ENCODE data around the gene ZMIZ2.
"Not testable (repeated sequence)": the region's sequence is repeated elsewhere in the genome, so short reads cannot be mapped to it uniquely, and the experiment has no call there.

ZMIZ2 gene

DNA sequence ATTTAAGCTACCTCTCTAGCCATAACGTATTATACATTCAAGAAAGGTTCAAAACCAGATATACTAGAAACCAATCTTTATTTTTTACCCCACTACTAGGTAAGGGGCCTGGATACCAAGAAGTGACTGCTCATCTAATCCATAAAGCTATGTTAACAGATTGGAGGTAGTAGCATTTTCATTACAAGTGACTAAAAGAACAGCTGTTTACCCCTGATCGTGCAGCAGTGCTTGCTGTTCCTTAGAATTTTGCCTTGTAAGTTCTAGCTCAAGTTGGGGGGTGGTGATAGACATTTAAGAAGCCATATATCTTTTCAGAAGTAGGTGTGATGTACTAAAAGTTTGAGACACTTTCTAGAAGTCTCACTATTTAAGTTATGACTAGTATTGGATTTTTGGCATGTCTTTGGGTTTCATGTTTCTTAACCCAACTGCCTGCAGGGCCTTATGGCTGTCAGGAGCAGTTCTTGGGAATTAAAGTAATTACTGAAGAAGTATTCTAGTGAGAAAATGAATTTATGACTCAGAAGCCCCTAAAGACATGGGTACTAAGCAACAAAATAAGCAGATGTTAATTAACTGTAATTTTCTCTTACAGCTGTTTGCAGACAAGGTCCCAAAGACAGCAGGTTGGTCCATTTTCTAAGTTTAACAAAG is 50.1 kb downstream of the ZMIZ2 start:
- peak overlapping the region; percentile 9 for H3K27ac ChIP-seq (ENCODE audit: low read length)
- H3K4me3 ChIP-seq (ENCODE audit: low read length): peak overlapping the region; percentile 96
- peaks cover 4% of the 10 kb centered on the region for H3K4me1 ChIP-seq (ENCODE audit: control insufficient read depth, low read depth, low read length)
- H3K9me3 ChIP-seq (ENCODE audit: control insufficient read depth, low read depth, low read length): no peaks in the 10 kb centered on the region
- H3K9ac ChIP-seq (ENCODE audit: low read length): peak overlapping the region; percentile 98
- H3K36me3 ChIP-seq (ENCODE audit: control insufficient read depth, low read depth, low read length): peaks cover 63% of the 10 kb centered on the region
- H3K27me3 ChIP-seq (ENCODE audit: control insufficient read depth, insufficient read depth, low read length): no peaks in the 10 kb centered on the region

DNA sequence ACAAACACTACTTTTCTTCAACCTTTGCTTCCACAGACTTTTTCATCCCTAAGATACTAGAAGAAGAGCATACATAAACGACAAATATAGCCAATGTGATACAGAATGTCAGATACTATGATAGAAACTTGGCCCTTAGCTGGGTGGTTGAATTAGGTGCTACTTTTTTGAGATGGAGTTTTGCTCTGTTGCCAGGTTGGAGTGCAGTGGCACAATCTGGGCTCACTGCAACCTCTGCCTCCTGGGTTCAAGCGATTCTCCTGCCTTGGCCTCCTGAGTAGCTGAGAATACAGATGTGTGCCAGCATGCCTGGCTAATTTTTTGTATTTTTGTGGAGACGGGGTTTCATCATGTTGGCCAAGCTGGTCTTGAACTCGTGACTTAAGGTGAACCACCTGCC is 51.3 kb downstream of the ZMIZ2 start:
- peaks cover 63% of the 10 kb centered on the region for H3K36me3 ChIP-seq (ENCODE audit: control insufficient read depth, low read depth, low read length)
- no peak overlapping the region for H3K27ac ChIP-seq (ENCODE audit: low read length)
- H3K27me3 ChIP-seq (ENCODE audit: control insufficient read depth, insufficient read depth, low read length): no peaks in the 10 kb centered on the region
- H3K9me3 ChIP-seq (ENCODE audit: control insufficient read depth, low read depth, low read length): no peaks in the 10 kb centered on the region
- peaks cover 4% of the 10 kb centered on the region for H3K4me1 ChIP-seq (ENCODE audit: control insufficient read depth, low read depth, low read length)
- no peak overlapping the region for H3K9ac ChIP-seq (ENCODE audit: low read length)
- peak overlapping the region; percentile 96 for H3K4me3 ChIP-seq (ENCODE audit: low read length)

DNA sequence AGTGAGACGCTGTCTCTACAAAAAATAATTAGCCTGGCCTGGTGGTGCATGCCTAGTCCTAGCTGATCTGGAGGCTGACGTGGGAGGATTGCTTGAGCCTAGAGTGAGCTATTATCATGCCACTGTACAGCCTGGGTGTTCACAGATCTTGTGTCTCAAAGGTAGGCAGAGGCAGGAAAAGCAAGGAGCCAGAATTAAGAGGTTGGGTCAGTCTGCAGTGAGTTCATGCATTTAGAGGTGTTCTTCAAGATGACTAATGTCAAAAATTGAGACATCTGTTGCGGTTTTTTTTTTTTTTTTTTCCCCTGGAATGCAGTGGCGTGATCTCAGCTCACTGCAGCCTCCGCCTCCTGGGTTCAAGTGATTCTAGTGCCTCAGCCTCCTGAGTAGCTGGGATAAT is 53.2 kb downstream of the ZMIZ2 start:
- Histone ChIP-seq H3K4me3 (ENCODE audit: low read length) (no peak overlapping the region), H3K9me3 (ENCODE audit: control insufficient read depth, low read depth, low read length) (no peaks in the 10 kb centered on the region), H3K27ac (ENCODE audit: low read length) (no peak overlapping the region), H3K9ac (ENCODE audit: low read length) (no peak overlapping the region), H3K36me3 (ENCODE audit: control insufficient read depth, low read depth, low read length) (peaks cover 63% of the 10 kb centered on the region), H3K4me1 (ENCODE audit: control insufficient read depth, low read depth, low read length) (peaks cover 4% of the 10 kb centered on the region), H3K27me3 (ENCODE audit: control insufficient read depth, insufficient read depth, low read length) (no peaks in the 10 kb centered on the region)

DNA sequence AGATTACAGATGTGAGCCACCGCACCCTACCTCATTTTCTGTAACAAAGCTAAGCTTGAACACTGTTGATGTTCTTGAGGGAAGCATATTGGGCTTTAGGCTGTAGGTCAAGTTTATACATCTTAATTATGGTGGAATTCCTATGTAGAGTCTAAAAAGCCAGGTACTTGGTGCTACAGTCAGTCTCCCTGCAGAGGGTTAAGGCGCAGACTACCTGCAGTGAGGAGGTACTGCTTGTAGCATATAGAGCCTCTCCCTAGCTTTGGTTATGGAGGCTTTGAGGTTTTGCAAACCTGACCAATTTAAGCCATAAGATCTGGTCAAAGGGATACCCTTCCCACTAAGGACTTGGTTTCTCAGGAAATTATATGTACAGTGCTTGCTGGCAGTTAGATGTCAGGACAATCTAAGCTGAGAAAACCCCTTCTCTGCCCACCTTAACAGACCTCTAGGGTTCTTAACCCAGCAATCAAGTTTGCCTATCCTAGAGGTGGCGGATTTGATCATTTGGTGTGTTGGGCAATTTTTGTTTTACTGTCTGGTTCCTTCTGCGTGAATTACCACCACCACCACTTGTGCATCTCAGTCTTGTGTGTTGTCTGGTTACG is 53.9 kb downstream of the ZMIZ2 start:
- Histone ChIP-seq H3K27me3 (ENCODE audit: control insufficient read depth, insufficient read depth, low read length) (no peaks in the 10 kb centered on the region), H3K36me3 (ENCODE audit: control insufficient read depth, low read depth, low read length) (peaks cover 62% of the 10 kb centered on the region)

DNA sequence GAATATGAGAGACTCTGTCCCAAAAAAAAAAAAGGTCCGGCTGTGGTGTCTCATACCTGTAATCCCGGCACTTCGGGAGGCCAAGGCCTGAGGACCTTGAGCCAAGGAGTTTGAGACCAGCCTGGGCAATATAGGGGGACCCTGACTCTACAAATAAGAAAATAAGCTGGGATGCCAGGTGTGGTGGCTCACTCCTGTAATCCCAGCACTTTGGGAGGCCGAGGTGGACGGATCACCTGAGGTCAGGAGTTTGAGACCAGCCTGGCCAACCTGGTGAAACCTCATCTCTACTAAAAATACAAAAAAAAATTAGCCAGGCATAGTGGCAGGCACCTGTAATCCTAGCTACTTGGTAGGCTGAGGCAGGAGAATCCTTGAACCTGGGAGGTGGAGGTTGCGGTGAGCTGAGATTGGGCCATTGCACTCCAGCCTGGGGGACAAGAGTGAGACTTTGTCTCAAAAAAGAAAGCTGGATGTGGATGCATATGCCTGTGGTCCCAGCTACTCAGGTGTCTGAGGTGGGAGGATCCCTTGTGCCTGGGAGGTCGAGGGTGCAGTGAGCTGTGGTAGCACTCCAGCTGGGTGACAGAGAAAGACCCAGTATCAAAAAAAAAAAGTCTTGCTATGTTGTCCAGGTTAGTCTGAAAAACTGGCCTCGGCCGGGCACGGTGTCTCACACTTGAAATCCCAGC is 55.3 kb downstream of the ZMIZ2 start:
- peaks cover 47% of the 10 kb centered on the region for H3K36me3 ChIP-seq (ENCODE audit: control insufficient read depth, low read depth, low read length)
- not testable (repeated sequence) for H3K4me3 ChIP-seq (ENCODE audit: low read length); H3K27ac ChIP-seq (ENCODE audit: low read length); H3K4me1 ChIP-seq (ENCODE audit: control insufficient read depth, low read depth, low read length); H3K9ac ChIP-seq (ENCODE audit: low read length); H3K9me3 ChIP-seq (ENCODE audit: control insufficient read depth, low read depth, low read length); H3K27me3 ChIP-seq (ENCODE audit: control insufficient read depth, insufficient read depth, low read length)

More for the DNA sequence above, 53.9 kb downstream of the ZMIZ2 start:
- H3K4me3 ChIP-seq (ENCODE audit: low read length): no peak overlapping the region
- no peak overlapping the region for H3K9ac ChIP-seq (ENCODE audit: low read length)
- H3K4me1 ChIP-seq (ENCODE audit: control insufficient read depth, low read depth, low read length): peaks cover 4% of the 10 kb centered on the region
- H3K27ac ChIP-seq (ENCODE audit: low read length): no peak overlapping the region
- H3K9me3 ChIP-seq (ENCODE audit: control insufficient read depth, low read depth, low read length): no peaks in the 10 kb centered on the region

DNA sequence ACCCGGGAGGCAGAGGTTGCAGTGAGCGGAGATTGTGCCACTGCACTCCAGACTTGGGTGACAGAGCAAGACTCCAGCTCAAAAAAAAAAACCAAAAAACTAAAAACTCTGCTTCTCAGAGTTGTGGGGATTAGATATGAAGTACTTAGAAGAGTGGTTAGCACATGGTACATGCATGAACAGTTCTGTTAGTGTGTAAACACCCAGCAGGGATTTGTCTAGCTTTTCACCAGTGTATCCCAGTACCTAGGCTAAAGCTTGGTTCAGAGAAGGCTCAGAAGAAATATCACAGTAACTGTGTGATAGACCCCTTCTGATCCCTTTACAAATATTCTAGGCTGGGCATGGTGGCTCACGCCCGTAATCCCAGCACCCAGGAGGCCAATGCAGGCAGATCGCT is 57.3 kb downstream of the ZMIZ2 start:
- Histone ChIP-seq H3K9me3 (ENCODE audit: control insufficient read depth, low read depth, low read length) (no peaks in the 10 kb centered on the region), H3K27me3 (ENCODE audit: control insufficient read depth, insufficient read depth, low read length) (no peaks in the 10 kb centered on the region), H3K9ac (ENCODE audit: low read length) (no peak overlapping the region), H3K36me3 (ENCODE audit: control insufficient read depth, low read depth, low read length) (peaks cover 27% of the 10 kb centered on the region), H3K27ac (ENCODE audit: low read length) (no peak overlapping the region), H3K4me3 (ENCODE audit: low read length) (no peak overlapping the region), H3K4me1 (ENCODE audit: control insufficient read depth, low read depth, low read length) (no peaks in the 10 kb centered on the region)

DNA sequence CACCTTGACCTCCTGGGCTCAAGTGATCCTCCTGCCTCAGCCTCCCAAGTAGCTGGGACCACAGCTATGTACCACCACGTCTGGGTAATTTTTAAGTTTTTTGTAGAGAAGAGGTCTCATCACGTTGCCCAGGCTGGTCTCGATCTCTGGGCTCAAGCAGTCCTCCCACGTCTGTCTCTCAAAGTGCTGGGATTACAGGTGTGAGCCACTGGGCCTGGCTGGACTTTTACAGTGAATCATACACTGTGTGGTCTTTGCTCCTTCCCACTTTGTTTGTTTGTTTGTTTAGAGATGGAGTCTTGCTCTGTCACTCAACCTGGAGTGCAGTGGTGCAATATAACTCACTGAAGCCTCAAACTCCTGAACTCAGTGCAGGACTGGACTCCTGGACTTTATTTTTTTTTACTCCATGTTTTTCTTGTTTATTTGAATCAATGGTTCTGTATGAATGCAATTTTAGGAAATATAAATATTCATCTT is 60.3 kb downstream of the ZMIZ2 start:
- Histone ChIP-seq H3K9me3 (ENCODE audit: control insufficient read depth, low read depth, low read length) (no peaks in the 10 kb centered on the region), H3K27me3 (ENCODE audit: control insufficient read depth, insufficient read depth, low read length) (no peaks in the 10 kb centered on the region), H3K36me3 (ENCODE audit: control insufficient read depth, low read depth, low read length) (no peaks in the 10 kb centered on the region), H3K27ac (ENCODE audit: low read length) (no peak overlapping the region), H3K9ac (ENCODE audit: low read length) (no peak overlapping the region), H3K4me3 (ENCODE audit: low read length) (no peak overlapping the region), H3K4me1 (ENCODE audit: control insufficient read depth, low read depth, low read length) (no peaks in the 10 kb centered on the region)

DNA sequence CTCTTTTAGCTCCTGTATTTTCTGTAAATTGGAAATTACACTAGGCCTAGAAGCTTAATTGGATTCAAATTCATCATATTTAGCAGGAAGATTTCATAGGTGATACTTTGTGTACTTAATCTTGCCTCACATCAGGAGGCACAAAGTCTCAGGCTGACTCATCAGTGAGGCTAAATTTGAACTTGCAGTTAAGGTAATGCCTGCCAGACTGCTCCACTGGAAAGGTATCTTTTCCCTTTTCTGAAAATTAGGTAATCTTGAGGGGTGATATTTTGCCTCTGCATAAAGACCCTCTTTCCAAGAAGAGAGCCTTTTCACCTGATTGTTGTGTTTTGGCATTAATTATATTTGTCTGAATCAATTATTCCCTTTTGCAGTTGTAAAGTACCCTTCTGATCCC is 62.4 kb downstream of the ZMIZ2 start:
- H3K27ac ChIP-seq (ENCODE audit: low read length): no peak overlapping the region
- no peak overlapping the region for H3K4me3 ChIP-seq (ENCODE audit: low read length)
- H3K9me3 ChIP-seq (ENCODE audit: control insufficient read depth, low read depth, low read length): no peaks in the 10 kb centered on the region
- no peaks in the 10 kb centered on the region for H3K4me1 ChIP-seq (ENCODE audit: control insufficient read depth, low read depth, low read length)
- no peaks in the 10 kb centered on the region for H3K27me3 ChIP-seq (ENCODE audit: control insufficient read depth, insufficient read depth, low read length)
- no peak overlapping the region for H3K9ac ChIP-seq (ENCODE audit: low read length)
- no peaks in the 10 kb centered on the region for H3K36me3 ChIP-seq (ENCODE audit: control insufficient read depth, low read depth, low read length)

DNA sequence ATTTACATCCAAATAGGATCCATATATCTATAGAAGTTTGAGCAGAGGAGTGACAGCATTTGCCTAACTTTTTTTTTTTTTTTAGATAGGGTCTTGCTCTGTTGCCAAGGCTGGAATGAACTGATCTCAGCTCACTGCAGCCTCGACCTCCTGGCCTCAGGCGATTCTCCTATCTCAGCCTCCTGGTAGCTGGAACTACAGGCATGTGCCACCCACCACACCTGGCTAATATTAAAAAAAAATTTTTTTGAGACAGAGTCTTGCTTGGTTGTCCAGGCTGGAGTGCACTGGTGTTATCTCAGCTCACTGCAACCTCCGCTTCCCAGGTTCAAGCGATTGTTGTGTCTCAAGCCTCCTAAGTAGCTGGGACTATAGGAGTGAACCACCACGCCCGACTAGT is 62.9 kb downstream of the ZMIZ2 start:
- Histone ChIP-seq H3K4me1 (ENCODE audit: control insufficient read depth, low read depth, low read length) (no peaks in the 10 kb centered on the region), H3K9me3 (ENCODE audit: control insufficient read depth, low read depth, low read length) (no peaks in the 10 kb centered on the region), H3K27me3 (ENCODE audit: control insufficient read depth, insufficient read depth, low read length) (no peaks in the 10 kb centered on the region), H3K36me3 (ENCODE audit: control insufficient read depth, low read depth, low read length) (no peaks in the 10 kb centered on the region), H3K27ac (ENCODE audit: low read length) (no peak overlapping the region), H3K9ac (ENCODE audit: low read length) (no peak overlapping the region), H3K4me3 (ENCODE audit: low read length) (no peak overlapping the region)

DNA sequence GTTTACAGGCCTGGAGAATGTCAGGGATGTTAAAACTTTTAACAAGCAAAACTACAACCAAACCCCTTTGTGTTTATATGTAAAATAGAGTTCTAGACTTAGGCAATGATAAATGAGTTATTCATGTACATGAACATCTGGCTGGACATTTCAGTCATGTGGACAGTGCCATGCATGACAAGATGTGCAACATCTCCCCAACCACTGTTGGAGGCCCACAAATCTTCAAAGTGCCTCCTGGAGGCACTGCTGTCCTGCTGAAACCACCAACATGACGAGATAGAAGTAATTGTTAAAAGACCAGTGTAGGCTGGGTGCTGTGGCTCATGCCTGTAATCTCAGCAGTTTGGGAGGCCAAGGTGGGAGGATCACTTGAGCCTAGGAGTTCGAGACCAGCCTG is 66.3 kb downstream of the ZMIZ2 start:
- H3K9me3 ChIP-seq (ENCODE audit: control insufficient read depth, low read depth, low read length): no peaks in the 10 kb centered on the region
- no peak overlapping the region for H3K27ac ChIP-seq (ENCODE audit: low read length)
- H3K36me3 ChIP-seq (ENCODE audit: control insufficient read depth, low read depth, low read length): no peaks in the 10 kb centered on the region
- H3K27me3 ChIP-seq (ENCODE audit: control insufficient read depth, insufficient read depth, low read length): no peaks in the 10 kb centered on the region
- no peaks in the 10 kb centered on the region for H3K4me1 ChIP-seq (ENCODE audit: control insufficient read depth, low read depth, low read length)
- no peak overlapping the region for H3K9ac ChIP-seq (ENCODE audit: low read length)
- no peak overlapping the region for H3K4me3 ChIP-seq (ENCODE audit: low read length)

DNA sequence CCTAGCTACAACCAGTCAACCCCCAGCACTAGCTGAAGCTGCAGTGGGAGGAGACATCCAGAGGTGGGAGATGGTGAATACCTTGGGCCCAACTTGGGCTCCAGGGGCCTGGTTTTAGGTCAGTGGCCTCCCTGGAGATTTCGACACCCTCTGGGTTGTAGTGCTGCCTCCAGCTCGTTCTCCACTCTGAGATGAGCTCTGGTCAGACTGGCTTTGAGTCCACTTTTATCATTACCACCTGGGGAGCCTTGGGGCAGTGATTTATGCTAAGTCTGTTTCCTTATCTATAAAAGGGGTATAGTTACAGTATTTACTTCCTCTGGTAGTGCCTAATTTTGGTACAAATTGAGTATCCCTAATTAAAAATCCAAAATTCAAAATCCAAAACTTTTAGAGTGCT is 70.6 kb downstream of the ZMIZ2 start:
- Histone ChIP-seq H3K27me3 (ENCODE audit: control insufficient read depth, insufficient read depth, low read length) (no peaks in the 10 kb centered on the region), H3K4me1 (ENCODE audit: control insufficient read depth, low read depth, low read length) (no peaks in the 10 kb centered on the region), H3K9me3 (ENCODE audit: control insufficient read depth, low read depth, low read length) (no peaks in the 10 kb centered on the region), H3K27ac (ENCODE audit: low read length) (no peak overlapping the region), H3K36me3 (ENCODE audit: control insufficient read depth, low read depth, low read length) (no peaks in the 10 kb centered on the region), H3K4me3 (ENCODE audit: low read length) (no peak overlapping the region), H3K9ac (ENCODE audit: low read length) (no peak overlapping the region)
